GM23338 (cell line): ENCODE data around the gene GRHL3. TPM values are rescaled to one million over a fixed set of nuclear protein-coding genes. Genes with fewer than 3 reads are reported as not detected.

ENCODE experiments used
- ATAC-seq: fragments of 200-7000 bp; cut with Tn5 transposase; 3 replicates; pipeline ENCODE4 v1.9.1; 2020
- DNase-seq: peaks from one replicate; pipeline ENCODE4 v3.0.0-alpha.2; 2015; ENCODE audit warnings: low spot score
- H2AFZ ChIP-seq: fragments of 200-600 bp; sonication (generic); 2 replicates; pipeline ENCODE4 v1.8.0; 2016; ENCODE audit warnings: antibody characterized with exemption, mild to moderate bottlenecking, moderate library complexity
- H3F3A ChIP-seq: fragments of 200-600 bp; sonication (generic); replicated peaks from 2 replicates; pipeline ENCODE4 v1.8.0; 2017; ENCODE audit warnings: antibody characterized with exemption, mixed run types, low read depth
- H3K27ac ChIP-seq: fragments of 200-600 bp; sonication (generic); 2 replicates; pipeline ENCODE4 v1.6.1; 2016; ENCODE audit warnings: low read depth
- H3K27me3 ChIP-seq: fragments of 200-600 bp; sonication (generic); 2 replicates; pipeline ENCODE4 v1.8.0; 2016; ENCODE audit warnings: mild to moderate bottlenecking, mixed run types, moderate library complexity; ENCODE audit not compliant: insufficient read depth
- H3K36me3 ChIP-seq: fragments of 200-600 bp; sonication (generic); 2 replicates; pipeline ENCODE4 v1.8.0; 2016; ENCODE audit warnings: mild to moderate bottlenecking; ENCODE audit not compliant: insufficient read depth
- H3K4me1 ChIP-seq: fragments of 200-600 bp; sonication (generic); 2 replicates; pipeline ENCODE4 v1.8.0; 2016; ENCODE audit warnings: mild to moderate bottlenecking, moderate library complexity; ENCODE audit not compliant: insufficient read depth
- H3K4me2 ChIP-seq: fragments of 200-600 bp; sonication (generic); 2 replicates; pipeline ENCODE4 v1.7.1; 2017; ENCODE audit warnings: mixed run types
- H3K4me3 ChIP-seq: fragments of 200-600 bp; sonication (generic); 2 replicates; pipeline ENCODE4 v1.6.1; 2016; ENCODE audit warnings: mixed run types
- H3K79me2 ChIP-seq: fragments of 200-600 bp; sonication (generic); replicated peaks from 2 replicates; pipeline ENCODE4 v1.8.0; 2017; ENCODE audit warnings: mild to moderate bottlenecking; ENCODE audit not compliant: insufficient read depth
- H3K9me2 ChIP-seq: fragments of 200-600 bp; sonication (generic); 2 replicates; pipeline ENCODE4 v1.8.0; 2017; ENCODE audit not compliant: insufficient read depth
- H4K20me1 ChIP-seq: fragments of 200-600 bp; sonication (generic); replicated peaks from 2 replicates; pipeline ENCODE4 v1.8.0; 2017; ENCODE audit warnings: mild to moderate bottlenecking; ENCODE audit not compliant: insufficient read depth
- H3K27ac Mint-ChIP-seq: 2 replicates; pipeline ENCODE4 v1.8.0; 2020; ENCODE audit warnings: inconsistent platforms, mild to moderate bottlenecking, moderate library complexity, mixed read lengths
- H3K27me3 Mint-ChIP-seq: 3 replicates; pipeline ENCODE4 v1.8.0; 2022; ENCODE audit warnings: low read depth, mild to moderate bottlenecking, moderate library complexity, mixed read lengths, inconsistent platforms; ENCODE audit not compliant: insufficient read depth, poor library complexity
- H3K36me3 Mint-ChIP-seq: 3 replicates; pipeline ENCODE4 v1.8.0; 2021; ENCODE audit warnings: low read depth, mild to moderate bottlenecking, inconsistent platforms, moderate library complexity, mixed read lengths
- H3K4me1 Mint-ChIP-seq: 3 replicates; pipeline ENCODE4 v1.8.0; 2020; ENCODE audit warnings: mild to moderate bottlenecking, inconsistent platforms, mixed read lengths
- H3K4me3 Mint-ChIP-seq: 3 replicates; pipeline ENCODE4 v1.8.0; 2021; ENCODE audit warnings: moderate library complexity, mild to moderate bottlenecking, inconsistent platforms, mixed read lengths
- H3K9me3 Mint-ChIP-seq: 3 replicates; pipeline ENCODE4 v1.8.0; 2020; ENCODE audit warnings: moderate library complexity, mild to moderate bottlenecking, inconsistent platforms, mixed read lengths
- CREB1 ChIP-seq: fragments of 250-450 bp; sonication (Bioruptor Pico); IDR thresholded peaks from 2 replicates; pipeline ENCODE4 v1.5.0; 2020; ENCODE audit warnings: low read depth, mild to moderate bottlenecking, moderate library complexity
- EZH2 ChIP-seq: fragments of 200-600 bp; sonication (generic); IDR thresholded peaks from one replicate; pipeline ENCODE4 v1.8.0; 2017; ENCODE audit warnings: antibody characterized with exemption, mild to moderate bottlenecking, low read depth; ENCODE audit not compliant: unreplicated experiment
- EZH2phosphoT487 ChIP-seq: fragments of 200-600 bp; sonication (generic); IDR thresholded peaks from one replicate; pipeline ENCODE4 v1.8.1; 2018; ENCODE audit warnings: antibody characterized with exemption; ENCODE audit not compliant: unreplicated experiment
- NANOG ChIP-seq: IDR thresholded peaks from 2 replicates; pipeline ENCODE4 v1.6.1; 2016; ENCODE audit warnings: antibody characterized with exemption, borderline replicate concordance
- POLR2AphosphoS5 ChIP-seq: IDR thresholded peaks from 2 replicates; pipeline ENCODE4 v1.6.1; 2016; ENCODE audit warnings: antibody characterized with exemption, low read depth
- REST ChIP-seq: IDR thresholded peaks from one replicate; pipeline ENCODE4 v1.6.1; 2018; ENCODE audit warnings: antibody characterized with exemption; ENCODE audit not compliant: unreplicated experiment
- STAT1 ChIP-seq: IDR thresholded peaks from one replicate; pipeline ENCODE4 v1.6.1; 2016; ENCODE audit warnings: antibody characterized with exemption; ENCODE audit not compliant: unreplicated experiment
- ZNF114 ChIP-seq: fragments of 250-450 bp; sonication (Bioruptor Pico); IDR thresholded peaks from 2 replicates; pipeline ENCODE4 v1.5.0; 2020; ENCODE audit warnings: mild to moderate bottlenecking, moderate library complexity
- ZNF331 ChIP-seq: fragments of 250-450 bp; sonication (Bioruptor Pico); IDR thresholded peaks from 2 replicates; pipeline ENCODE4 v1.5.0; 2020; ENCODE audit warnings: low read depth, mild to moderate bottlenecking, moderate library complexity
- ZNF462 ChIP-seq: fragments of 250-450 bp; sonication (Bioruptor Pico); IDR thresholded peaks from 2 replicates; pipeline ENCODE4 v1.5.0; 2020; ENCODE audit warnings: mild to moderate bottlenecking, moderate library complexity
- polyA plus RNA-seq: library from polyadenylated mRNA; unstranded; fragments of >200 nt; fragmentation: Nextera tagmentation; extraction: Ambion mirVana; gene quantifications from 2 replicates; pipeline ENCODE4 v1.2.1, GENCODE V29; 2016
- total RNA-seq: library from RNA; depleted of rRNA; stranded (reverse); fragments of >200 nt; shearing (Covaris generic); gene quantifications from 2 replicates; pipeline ENCODE4 v1.2.3, GENCODE V29; 2014

GRHL3 gene
- total and polyA plus RNA-seq, 2 experiments from 2014 or later = 0.78 to 1.1 TPM

GRCh38 chr1:24374891-24375786 is 56.0 kb downstream of the GRHL3 start:
- Mint-ChIP-seq H3K4me1 (peaks cover 19% of the 10 kb centered on the region), H3K27ac (peak overlapping the region; percentile 62), H3K27me3 (peaks cover 5% of the 10 kb centered on the region), H3K36me3 (no peaks in the 10 kb centered on the region), H3K4me3 (peak overlapping the region; percentile 15; the same call in 1 of the 3 replicates), H3K9me3 (no peaks in the 10 kb centered on the region)
- DNase-seq = peak; percentile 84
- H3K27ac ChIP-seq = peak overlapping the region; percentile 79; the same call in 1 of the 2 replicates
- no peaks in the 10 kb centered on the region for H3K36me3 ChIP-seq
- H3K4me1 ChIP-seq = no peaks in the 10 kb centered on the region
- TF ChIP-seq EZH2 (no peak), EZH2phosphoT487 (no peak), REST (no peak), STAT1 (no peak), CREB1 (no peak), ZNF462 (CRISPR knock-in tag) (no peak), ZNF114 (CRISPR knock-in tag) (no peak), NANOG (no peak), POLR2AphosphoS5 (no peak), ZNF331 (CRISPR knock-in tag) (no peak)
- no peaks in the 10 kb centered on the region for H3K79me2 ChIP-seq
- H3K27me3 ChIP-seq = no peaks in the 10 kb centered on the region
- 0 out of 2 replicates have a peak overlapping the region, but pooled peaks have one; percentile 8 for H3K4me2 ChIP-seq
- peak; percentile 87 for ATAC-seq
- no peaks in the 10 kb centered on the region for H3F3A ChIP-seq
- no peak overlapping the region for H3K4me3 ChIP-seq
- H3K9me2 ChIP-seq = no peaks in the 10 kb centered on the region
- H4K20me1 ChIP-seq = no peaks in the 10 kb centered on the region
- no peak overlapping the region for H2AFZ ChIP-seq
